Endothelial cell of umbilical vein (primary cell): ENCODE results near the gene FBN3. TPM values are rescaled to one million over a fixed set of nuclear protein-coding genes. Genes with fewer than 3 reads are reported as not detected.

Experiments used
- BruUV-seq: library from RNA; stranded (reverse); fragments of 400-500 nt; replicated peaks from 2 replicates; lab custom pipeline; 2021; lab: Mats Ljungman, UMichigan
- CTCF ChIA-PET: fragments of 300-600, 350-600 bp; sonication (Branson Sonifier 250); formaldehyde crosslinking; loops from one replicate; lab custom pipeline; 2021; ENCODE audit warnings: antibody characterized with exemption, inconsistent platforms; lab: Charles Lee
- POLR2A ChIA-PET: fragments of 300-600, 350-600 bp; sonication (Branson Sonifier 250); formaldehyde crosslinking; loops from one replicate; lab custom pipeline; 2021; ENCODE audit warnings: antibody characterized with exemption, inconsistent platforms; lab: Charles Lee
- DNase-seq: peaks from one replicate; pipeline ENCODE4 v3.0.0-alpha.2; 2011; ENCODE audit warnings: low read depth, low spot score
- FAIRE-seq: peaks from 2 replicates; lab custom pipeline; 2011; peaks lifted over from hg19 to GRCh38; lab: Jason Lieb, UNC
- H2AFZ ChIP-seq: 2 replicates; pipeline ENCODE4 v1.6.0; 2012; ENCODE audit warnings: low read depth, low read length, control low read depth, inconsistent platforms
- H3K27ac ChIP-seq: 2 replicates; pipeline ENCODE4 v1.5.1; 2011; ENCODE audit warnings: low read depth, mild to moderate bottlenecking, control low read depth, low read length, moderate library complexity; ENCODE audit not compliant: insufficient read depth
- H3K27me3 ChIP-seq, 2 experiments: 2 replicates each; pipeline versions ENCODE4 v1.6.0 to v1.6.1; 2011; ENCODE audit warnings: low read length in 2 of 2, mixed read lengths in 1 of 2; ENCODE audit not compliant: control insufficient read depth in 2 of 2, insufficient read depth in 2 of 2
- H3K36me3 ChIP-seq, 2 experiments: 2 replicates in 1 of 2; 3 replicates in 1 of 2; pipeline ENCODE4 v1.5.1; 2011; ENCODE audit warnings: low read length in 2 of 2, mild to moderate bottlenecking in 1 of 2, moderate library complexity in 1 of 2; ENCODE audit not compliant: control insufficient read depth in 2 of 2, insufficient read depth in 2 of 2; ENCODE audit errors: extremely low read depth in 1 of 2
- H3K4me1 ChIP-seq: 3 replicates; pipeline ENCODE4 v1.5.1; 2011; ENCODE audit warnings: mild to moderate bottlenecking, low read length; ENCODE audit not compliant: control insufficient read depth, insufficient read depth; ENCODE audit errors: extremely low read depth
- H3K4me2 ChIP-seq: 2 replicates; pipeline ENCODE4 v1.6.1; 2011; ENCODE audit warnings: low read length, control low read depth, mixed read lengths; ENCODE audit not compliant: insufficient read depth
- H3K4me3 ChIP-seq, 3 experiments: fragments of 200-600 bp in 1 of 3; sonication (generic), shearing (Covaris generic) in 1 of 3; replicated peaks in 1 of 3; 2 replicates each; pipeline ENCODE4 v1.5.1; 2011 to 2016; ENCODE audit warnings: control low read depth in 3 of 3, low read length in 3 of 3, mild to moderate bottlenecking in 2 of 3, inconsistent platforms in 1 of 3, low read depth in 1 of 3, moderate library complexity in 1 of 3; ENCODE audit not compliant: insufficient read depth in 1 of 3
- H3K79me2 ChIP-seq: 2 replicates; pipeline ENCODE4 v1.6.0; 2012; ENCODE audit warnings: low read length, inconsistent platforms; ENCODE audit not compliant: control insufficient read depth, insufficient read depth
- H3K9ac ChIP-seq: replicated peaks from 2 replicates; pipeline ENCODE3; 2011; ENCODE audit warnings: low read length, control low read depth; ENCODE audit not compliant: insufficient read depth; ENCODE audit errors: extremely low read depth
- H3K9me1 ChIP-seq: replicated peaks from 3 replicates; pipeline ENCODE4 v1.6.0; 2011; ENCODE audit warnings: mild to moderate bottlenecking, low read length; ENCODE audit not compliant: control insufficient read depth, insufficient read depth; ENCODE audit errors: extremely low read depth
- H3K9me3 ChIP-seq: replicated peaks from 2 replicates; pipeline ENCODE4 v1.5.1; 2012; ENCODE audit warnings: low read length, inconsistent platforms; ENCODE audit not compliant: control insufficient read depth, insufficient read depth
- H4K20me1 ChIP-seq: replicated peaks from 2 replicates; pipeline ENCODE3; 2011; ENCODE audit warnings: mild to moderate bottlenecking, low read length; ENCODE audit not compliant: control insufficient read depth, insufficient read depth; ENCODE audit errors: extremely low read depth
- FOS ChIP-seq: IDR thresholded peaks from 2 replicates; pipeline ENCODE4 v1.6.1; 2011; ENCODE audit warnings: mild to moderate bottlenecking, low read length, moderate library complexity, borderline replicate concordance; ENCODE audit not compliant: insufficient read depth
- JUN ChIP-seq: IDR thresholded peaks from 2 replicates; pipeline ENCODE4 v1.6.1; 2011; ENCODE audit warnings: borderline replicate concordance, low read depth; ENCODE audit not compliant: insufficient read length, insufficient read depth
- dilution Hi-C: fragments of 300-500 bp; cut with MboI; formaldehyde crosslinking; loops from one replicate; pipeline ENCODE4 v1.15.0; 2019; ENCODE audit warnings: low sequenced_read_pairs; ENCODE audit not compliant: extremely low pct_ligation_motif_present
- intact Hi-C: fragments of 100-400 bp; cut with micrococcal nuclease; formaldehyde crosslinking; loops from one replicate; pipeline ENCODE4 v1.10.0; 2022
- polyA plus RNA-seq, 4 experiments: library from polyadenylated mRNA; depleted of rRNA in 3 of 4; stranded (reverse) in 3 of 4; unstranded in 1 of 4; fragments of >200 nt; gene quantifications; 2 replicates each; pipeline versions ENCODE4 v1.2.1 to v1.2.3, GENCODE V29; 2011 to 2012; ENCODE audit warnings: missing spikeins in 1 of 4
- total RNA-seq: library from RNA; stranded (reverse); gene quantifications from 2 replicates; pipeline ENCODE4 v1.2.3, GENCODE V29; 2021
- TF ChIP-seq, protein P1 (sequence below), 2 donors: IDR thresholded peaks; 1 replicate in 1 of 2; 2 replicates in 1 of 2; pipeline ENCODE4 v1.5.1; 2011; ENCODE audit warnings: low read length in 2 of 2, mild to moderate bottlenecking in 2 of 2, moderate library complexity in 2 of 2, control low read depth in 1 of 2, inconsistent platforms in 1 of 2, low read depth in 1 of 2; ENCODE audit not compliant: insufficient read depth in 1 of 2; ENCODE audit errors: extremely low read depth in 1 of 2

The FBN3 gene
- total and polyA plus RNA-seq, 2 donors (not counting 3 experiments of a cell fraction or from before 2014, with no cell fraction given), result not detected

DNA sequence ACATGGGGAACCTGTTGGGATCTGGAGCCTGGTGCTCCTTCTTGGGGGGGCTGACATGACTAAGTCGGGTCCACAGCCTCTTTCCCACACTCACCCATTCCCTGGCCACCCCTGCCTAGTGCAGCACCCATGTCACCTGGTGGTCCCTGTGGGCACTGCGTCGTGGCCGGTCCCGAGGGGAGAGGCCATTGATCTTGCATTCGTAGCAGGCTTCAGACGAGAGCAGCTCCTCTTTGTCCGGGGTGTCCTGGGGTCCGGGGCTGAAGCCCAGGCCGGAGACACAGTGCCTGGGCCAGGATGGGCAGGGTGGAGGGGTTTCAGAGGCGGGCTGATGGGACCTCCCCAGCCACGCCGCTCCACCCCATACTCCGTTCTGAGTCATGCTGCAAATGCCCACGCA, 77.5 kb downstream of the FBN3 start:
- CTCF ChIA-PET, result no interaction called here
- FAIRE-seq (no peak), DNase-seq (no peak)
- BruUV-seq, result no TSS peak
- H3K9me3 ChIP-seq, result no peaks in the 10 kb centered on the region
- H3K36me3 ChIP-seq, result no peaks in the 10 kb centered on the region
- TF ChIP-seq JUN, result no peak
- intact Hi-C loops (no loop called here), dilution Hi-C loops (no loop called here)
- no peaks in the 10 kb centered on the region for H3K27me3 ChIP-seq
- H3K9ac ChIP-seq, result no peak overlapping the region
- H3K27ac ChIP-seq, result no peak overlapping the region
- H3K9me1 ChIP-seq, result no peaks in the 10 kb centered on the region
- H2AFZ ChIP-seq, result no peak overlapping the region
- no peak overlapping the region for H3K4me3 ChIP-seq
- POLR2A ChIA-PET, result no interaction called here
- H3K4me2 ChIP-seq, result no peak overlapping the region
- no peaks in the 10 kb centered on the region for H3K4me1 ChIP-seq
- H4K20me1 ChIP-seq, result no peaks in the 10 kb centered on the region
- no peaks in the 10 kb centered on the region for H3K79me2 ChIP-seq

DNA sequence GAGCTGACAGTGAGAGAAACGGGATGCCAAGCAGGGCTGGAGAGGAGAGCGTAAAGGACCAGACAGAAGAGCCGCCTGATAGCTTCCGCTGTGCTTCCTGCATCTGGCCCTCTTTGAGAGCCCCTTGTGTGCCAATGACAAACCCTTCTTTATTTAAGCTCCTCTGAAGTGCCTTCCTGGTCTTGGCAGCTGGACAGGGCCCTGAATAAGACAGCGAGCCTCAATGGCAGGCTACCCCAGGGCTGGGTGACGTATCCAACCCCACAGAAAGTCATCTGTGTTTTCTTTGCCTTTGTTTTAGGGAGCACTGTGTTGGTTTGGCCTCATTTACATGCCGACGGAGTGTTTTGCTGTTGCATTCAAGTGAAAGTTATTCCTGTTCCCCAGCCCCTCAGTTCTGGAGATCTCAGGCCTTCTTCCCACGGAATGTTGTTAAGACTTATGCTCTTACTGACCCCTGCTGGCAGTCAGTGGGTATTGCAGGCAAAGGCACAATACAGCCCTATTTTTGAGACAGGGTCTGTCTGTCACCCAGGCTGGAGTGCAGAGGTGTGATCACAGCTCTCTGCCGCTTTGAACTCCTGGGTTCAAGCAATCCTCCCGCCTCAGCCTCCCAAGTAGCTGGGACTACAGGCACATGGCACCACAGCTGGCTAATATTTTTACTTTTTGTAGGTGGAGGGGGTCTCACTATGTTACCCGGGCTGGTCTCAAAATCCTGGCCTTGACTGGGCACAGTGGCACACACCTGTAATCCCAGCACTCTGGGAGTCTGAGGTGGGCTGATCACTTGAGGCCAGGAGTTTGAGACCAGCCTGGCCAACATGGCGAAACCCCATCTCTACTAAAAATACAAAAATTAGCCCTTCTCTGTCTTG, 80.1 kb downstream of the FBN3 start:
- intact Hi-C loops, result loop anchor here (2.0 kb wide), 1 partner anchor 127 kb away; the partner anchor contains the start of gene TIMM44
- no peak overlapping the region for H3K27ac ChIP-seq
- no peak overlapping the region for H3K4me2 ChIP-seq
- no peak overlapping the region for H3K4me3 ChIP-seq
- no TSS peak for BruUV-seq
- H3K9me1 ChIP-seq, result no peaks in the 10 kb centered on the region
- FAIRE-seq (no peak), DNase-seq (no peak)
- no peaks in the 10 kb centered on the region for H3K27me3 ChIP-seq
- no peaks in the 10 kb centered on the region for H3K9me3 ChIP-seq
- H2AFZ ChIP-seq, result no peak overlapping the region
- no peaks in the 10 kb centered on the region for H3K4me1 ChIP-seq
- ChIA-PET CTCF (interaction anchor here (1.1 to 1.5 kb wide), 2 partner anchors 68 to 125 kb away, joined by 4 read pairs; no protein-coding TSS in a partner anchor), POLR2A (no interaction called here)
- TF ChIP-seq FOS, result no peak
- TF ChIP-seq, protein P1, sequence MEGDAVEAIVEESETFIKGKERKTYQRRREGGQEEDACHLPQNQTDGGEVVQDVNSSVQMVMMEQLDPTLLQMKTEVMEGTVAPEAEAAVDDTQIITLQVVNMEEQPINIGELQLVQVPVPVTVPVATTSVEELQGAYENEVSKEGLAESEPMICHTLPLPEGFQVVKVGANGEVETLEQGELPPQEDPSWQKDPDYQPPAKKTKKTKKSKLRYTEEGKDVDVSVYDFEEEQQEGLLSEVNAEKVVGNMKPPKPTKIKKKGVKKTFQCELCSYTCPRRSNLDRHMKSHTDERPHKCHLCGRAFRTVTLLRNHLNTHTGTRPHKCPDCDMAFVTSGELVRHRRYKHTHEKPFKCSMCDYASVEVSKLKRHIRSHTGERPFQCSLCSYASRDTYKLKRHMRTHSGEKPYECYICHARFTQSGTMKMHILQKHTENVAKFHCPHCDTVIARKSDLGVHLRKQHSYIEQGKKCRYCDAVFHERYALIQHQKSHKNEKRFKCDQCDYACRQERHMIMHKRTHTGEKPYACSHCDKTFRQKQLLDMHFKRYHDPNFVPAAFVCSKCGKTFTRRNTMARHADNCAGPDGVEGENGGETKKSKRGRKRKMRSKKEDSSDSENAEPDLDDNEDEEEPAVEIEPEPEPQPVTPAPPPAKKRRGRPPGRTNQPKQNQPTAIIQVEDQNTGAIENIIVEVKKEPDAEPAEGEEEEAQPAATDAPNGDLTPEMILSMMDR (IDR thresholded peaks at IDR 0.05; ENCODE audit: extremely low read depth in 1 of 2, insufficient read depth in 1 of 2, low read depth in 1 of 2, low read length in 2 of 2), result peak; percentile 38 to 40
- no peaks in the 10 kb centered on the region for H3K36me3 ChIP-seq
- no peaks in the 10 kb centered on the region for H4K20me1 ChIP-seq
- H3K79me2 ChIP-seq, result no peaks in the 10 kb centered on the region
- dilution Hi-C loops, result no loop called here
- H3K9ac ChIP-seq, result no peak overlapping the region
